Measurements from ENCODE around the gene VCX2. TPM values are rescaled to one million over a fixed set of nuclear protein-coding genes. Genes with fewer than 3 reads are reported as not detected.
"Not testable (repeated sequence)": the region's sequence is repeated elsewhere in the genome, so short reads cannot be mapped to it uniquely, and the experiment has no call there.

The VCX2 gene
- total RNA-seq, 1 experiment from 2014 or later, result not detected

DNA sequence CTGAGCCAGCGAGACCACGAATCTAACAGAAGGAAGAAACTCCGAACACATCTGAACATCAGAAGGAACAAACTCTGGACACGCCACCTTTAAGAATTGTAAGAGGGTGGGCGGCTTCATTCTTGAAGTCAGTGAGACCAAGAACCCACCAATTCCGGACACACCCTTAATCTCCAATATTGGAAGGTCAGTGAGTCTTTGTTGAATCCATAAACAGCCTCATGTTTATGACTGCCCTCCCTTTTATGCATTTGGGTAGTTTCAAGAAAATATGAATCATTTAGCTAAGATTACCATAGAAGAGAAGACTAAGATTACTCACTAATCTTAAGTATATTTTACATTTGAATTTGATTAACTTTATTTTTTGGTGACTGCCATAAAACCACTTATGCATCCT is 48.5 kb downstream of the VCX2 start:
- no peak for DNase-seq (ENCODE audit: low read depth)

- not testable (repeated sequence) for DNase-seq (ENCODE audit: low read depth)
These were observed 49.7 kb downstream of the VCX2 start for GRCh38 chrX:8121391-8121790.

Other genes starting within 250 kb of the VCX2 start
- 10.3 and 15.1 TPM in 2 replicates for gene PNPLA4, start 243.9 kb downstream of the VCX2 start, total RNA-seq (2014; rRNA removed; shearing (Covaris generic))